ENCODE data around the gene EDDM3A.
"Not testable (repeated sequence)": the region's sequence is repeated elsewhere in the genome, so short reads cannot be mapped to it uniquely, and the experiment has no call there.

The EDDM3A gene

GRCh38 chr14:20745571-20746358 is at the start of gene EDDM3A:
EDDM3A (plus strand) TSS chr14:20745887; CDS start chr14:20747581, 1,694 bp downstream.
- no peak for DNase-seq

GRCh38 chr14:20696764-20697163 is 48.9 kb upstream of the EDDM3A start:
- DNase-seq = no peak

GRCh38 chr14:20697273-20698017 is 48.2 kb upstream of the EDDM3A start:
- peak; percentile 16 to 52 for DNase-seq

GRCh38 chr14:20698018-20698329 is 47.7 kb upstream of the EDDM3A start:
- no peak for DNase-seq

- DNase-seq = no peak
These were observed 46.8 kb upstream of the EDDM3A start for GRCh38 chr14:20698934-20699333.

GRCh38 chr14:20699931-20700330 is 45.8 kb upstream of the EDDM3A start:
- DNase-seq = no peak

- not testable (repeated sequence) for DNase-seq
These were observed 44.7 kb upstream of the EDDM3A start for GRCh38 chr14:20700965-20701364.

GRCh38 chr14:20706657-20707355 is 38.9 kb upstream of the EDDM3A start:
- DNase-seq = no peak

GRCh38 chr14:20707622-20708021 is 38.1 kb upstream of the EDDM3A start:
- DNase-seq = no peak

- no peak for DNase-seq
These were observed 34.4 kb upstream of the EDDM3A start for GRCh38 chr14:20711261-20711660.

GRCh38 chr14:20711685-20712084 is 34.0 kb upstream of the EDDM3A start:
- DNase-seq = no peak

GRCh38 chr14:20712904-20713303 is 32.8 kb upstream of the EDDM3A start:
- DNase-seq = no peak

- peak in 1 of 2 experiments; percentile 7 for DNase-seq
These were observed 31.0 kb upstream of the EDDM3A start for GRCh38 chr14:20714593-20715250.

GRCh38 chr14:20719777-20720176 is 25.9 kb upstream of the EDDM3A start:
- no peak for DNase-seq

GRCh38 chr14:20720741-20721140 is 24.9 kb upstream of the EDDM3A start:
- no peak for DNase-seq

- DNase-seq = no peak
These were observed 23.7 kb upstream of the EDDM3A start for GRCh38 chr14:20722016-20722415.

- DNase-seq = no peak
These were observed 22.2 kb upstream of the EDDM3A start for GRCh38 chr14:20723488-20723887.

- DNase-seq = not testable (repeated sequence)
These were observed 19.6 kb upstream of the EDDM3A start for GRCh38 chr14:20726121-20726520.

- DNase-seq = no peak
These were observed 19.2 kb upstream of the EDDM3A start for GRCh38 chr14:20726531-20726930.

GRCh38 chr14:20730891-20731290 is 14.8 kb upstream of the EDDM3A start:
- DNase-seq = no peak

- no peak for DNase-seq
These were observed 13.2 kb upstream of the EDDM3A start for GRCh38 chr14:20732477-20732876.

GRCh38 chr14:20732979-20733635 is 12.6 kb upstream of the EDDM3A start:
- DNase-seq = no peak
